K562 (cell line): ENCODE results near the gene TLCD1. TPM values are rescaled to one million over a fixed set of nuclear protein-coding genes. Genes with fewer than 3 reads are reported as not detected.

Experiments
- ATAC-seq: fragments of 200-7000 bp; cut with Tn5 transposase; 3 replicates; pipeline ENCODE4 v1.9.1; 2020; ENCODE audit warnings: moderate library complexity
- BruUV-seq: library from RNA; stranded (reverse); fragments of 400-500 nt; replicated peaks from 2 replicates; lab custom pipeline; 2021; lab: Mats Ljungman, UMichigan
- CTCF ChIA-PET: fragments of 300-600 bp; formaldehyde crosslinking; extraction: SDS; loops from one replicate; lab custom pipeline; 2021; ENCODE audit warnings: low intra/inter-chr PET ratio; lab: Yijun Ruan, JAX
- POLR2A ChIA-PET: fragments of 300-600, 350-650 bp; sonication (Branson Sonifier 250); formaldehyde crosslinking; extraction: SDS; loops from one replicate; lab custom pipeline; 2021; ENCODE audit warnings: antibody characterized with exemption, inconsistent platforms; lab: Yijun Ruan, JAX
- DNase-seq, 4 experiments: peaks; one replicate each; pipeline versions ENCODE4 v3.0.0 to v3.0.0-alpha.2; 2011 to 2018; ENCODE audit warnings: low spot score in 3 of 4, mixed read lengths in 3 of 4; ENCODE audit errors: extremely low read depth in 1 of 4
- FAIRE-seq: peaks from 2 replicates; lab custom pipeline; 2011; peaks lifted over from hg19 to GRCh38; lab: Jason Lieb, UNC
- H2AFZ ChIP-seq: 2 replicates; pipeline ENCODE4 v1.6.0; 2011; ENCODE audit warnings: low read depth, low read length, control low read depth, inconsistent platforms
- H3K27ac ChIP-seq: fragments of 200-600 bp; 3 replicates; pipeline ENCODE4 v1.8.0; 2011; ENCODE audit warnings: low read depth, mild to moderate bottlenecking, control low read depth, inconsistent platforms, low read length, moderate library complexity, mixed read lengths; ENCODE audit errors: extremely low read depth
- H3K27me3 ChIP-seq, 2 experiments: fragments of 300-600 bp in 1 of 2; 2 replicates in 1 of 2; 3 replicates in 1 of 2; pipeline versions ENCODE4 v1.6.0 to v1.8.0; 2011; ENCODE audit warnings: inconsistent platforms in 2 of 2, low read length in 2 of 2, mild to moderate bottlenecking in 1 of 2, mixed read lengths in 1 of 2, moderate library complexity in 1 of 2; ENCODE audit not compliant: control insufficient read depth in 2 of 2, insufficient read depth in 2 of 2
- H3K36me3 ChIP-seq: fragments of 300-600 bp; 3 replicates; pipeline ENCODE4 v1.8.0; 2011; ENCODE audit warnings: mild to moderate bottlenecking, low read length, inconsistent platforms; ENCODE audit not compliant: control insufficient read depth, insufficient read depth
- H3K4me1 ChIP-seq, 2 experiments: fragments of 200-600 bp in 1 of 2; replicated peaks in 1 of 2; 2 replicates in 1 of 2; 3 replicates in 1 of 2; pipeline versions ENCODE4 v1.5.1 to v1.8.0; 2011; ENCODE audit warnings: inconsistent platforms in 2 of 2, low read length in 2 of 2, mild to moderate bottlenecking in 1 of 2, mixed read lengths in 1 of 2, moderate library complexity in 1 of 2; ENCODE audit not compliant: control insufficient read depth in 2 of 2, insufficient read depth in 2 of 2
- H3K4me2 ChIP-seq: 2 replicates; pipeline ENCODE4 v1.6.1; 2011; ENCODE audit warnings: low read length, control low read depth, inconsistent platforms, mixed read lengths; ENCODE audit not compliant: insufficient read depth
- H3K4me3 ChIP-seq: fragments of 200-600 bp; sonication (generic), shearing (Covaris generic); 2 replicates; pipeline ENCODE4 v1.5.1; 2016; ENCODE audit warnings: control low read depth, inconsistent platforms
- H3K79me2 ChIP-seq: fragments of 200-600 bp; 3 replicates; pipeline ENCODE4 v1.8.0; 2011; ENCODE audit warnings: low read length, inconsistent platforms; ENCODE audit not compliant: control insufficient read depth, insufficient read depth
- H3K9ac ChIP-seq, 2 experiments: 2 replicates each; pipeline versions ENCODE4 v1.6.0 to v1.6.1; 2011; ENCODE audit warnings: low read depth in 2 of 2, low read length in 2 of 2, control low read depth in 1 of 2, inconsistent platforms in 1 of 2, mild to moderate bottlenecking in 1 of 2, mixed read lengths in 1 of 2; ENCODE audit not compliant: insufficient read depth in 1 of 2
- H3K9me1 ChIP-seq: one replicate; pipeline ENCODE4 v1.6.0; 2011; ENCODE audit warnings: inconsistent platforms, mild to moderate bottlenecking, low read length, moderate library complexity; ENCODE audit not compliant: control insufficient read depth, insufficient read depth
- H3K9me3 ChIP-seq: replicated peaks from 2 replicates; pipeline ENCODE4 v1.5.1; 2011; ENCODE audit warnings: low read depth, low read length, inconsistent platforms; ENCODE audit not compliant: control insufficient read depth, insufficient read depth
- H4K20me1 ChIP-seq: replicated peaks from 2 replicates; pipeline ENCODE4 v1.6.1; 2011; ENCODE audit warnings: low read length, inconsistent platforms, mixed read lengths; ENCODE audit not compliant: control insufficient read depth, insufficient read depth
- ATF6 ChIP-seq: sonication (generic); formaldehyde crosslinking; IDR thresholded peaks from 2 replicates; pipeline ENCODE4 v1.4.0; 2020; ENCODE audit warnings: mild to moderate bottlenecking, missing genetic modification reagents
- CAMTA2 ChIP-seq: fragments of 250-450 bp; sonication (Bioruptor Pico); conservative IDR thresholded peaks from 2 replicates; pipeline ENCODE4 v1.5.1; 2022
- DEAF1 ChIP-seq: fragments of 450-650 bp; formaldehyde crosslinking; IDR thresholded peaks from 2 replicates; pipeline ENCODE4 v1.4.0; 2020; ENCODE audit warnings: mild to moderate bottlenecking, moderate library complexity
- E2F8 ChIP-seq: fragments of 450-650 bp; IDR thresholded peaks from 2 replicates; pipeline ENCODE4 v1.7.1; 2018; ENCODE audit warnings: mild to moderate bottlenecking, low read depth; ENCODE audit not compliant: partially characterized antibody
- FOS ChIP-seq: IDR thresholded peaks from 3 replicates; pipeline ENCODE4 v1.6.1; 2011; ENCODE audit not compliant: insufficient read length; ENCODE audit errors: extremely low read depth
- KLF10 ChIP-seq: fragments of 250-450 bp; sonication (Bioruptor Pico); IDR thresholded peaks from 2 replicates; pipeline ENCODE4 v1.6.1; 2021; ENCODE audit warnings: matching md5 sums
- MXD1 ChIP-seq: fragments of 250-450 bp; sonication (Bioruptor Pico); IDR thresholded peaks from 2 replicates; pipeline ENCODE4 v1.8.0; 2021; ENCODE audit warnings: borderline replicate concordance, mild to moderate bottlenecking, moderate library complexity; ENCODE audit not compliant: poor library complexity, severe bottlenecking
- NR1H2 ChIP-seq: sonication (generic); formaldehyde crosslinking; IDR thresholded peaks from 2 replicates; pipeline ENCODE4 v1.4.0; 2020; ENCODE audit warnings: mild to moderate bottlenecking, missing genetic modification reagents
- PBX2 ChIP-seq, 2 experiments: IDR thresholded peaks in 1 of 2; conservative IDR thresholded peaks in 1 of 2; 2 replicates each; pipeline ENCODE4 v1.6.1; 2016; ENCODE audit warnings: low read depth in 2 of 2, mild to moderate bottlenecking in 1 of 2, missing compliant biosample characterization in 1 of 2, missing genetic modification characterization in 1 of 2, moderate library complexity in 1 of 2
- ZEB2 ChIP-seq: fragments of 450-650 bp; IDR thresholded peaks from 2 replicates; pipeline ENCODE4 v1.6.1; 2016
- WGBS: fragments of 100-300 bp; shearing (Covaris generic); methylation state at CpG from one replicate; pipeline ENCODE4 v1.1.6; 2016; ENCODE audit warnings: low coverage, mixed read lengths; ENCODE audit not compliant: insufficient coverage; ENCODE audit errors: missing lambda C conversion rate; 5-methylcytosine and 5-hydroxymethylcytosine counted together
- in situ Hi-C: fragments of 300-500 bp; cut with MboI; formaldehyde crosslinking; loops from 4 replicates; pipeline ENCODE4 v1.15.0; 2018; ENCODE audit warnings: inconsistent platforms, mixed read lengths
- intact Hi-C: fragments of 100-400 bp; cut with micrococcal nuclease; formaldehyde crosslinking; loops from 2 replicates; pipeline ENCODE4 v1.14.2; 2022
- polyA plus RNA-seq, 8 experiments: library from polyadenylated mRNA; depleted of rRNA in 4 of 8; stranded (reverse) in 5 of 8; unstranded in 3 of 8; fragments of >200 nt; fragmentation: Nextera tagmentation in 2 of 8; fragmentation: Illumina TruSeq in 1 of 8; extraction: Ambion mirVana in 2 of 8; extraction: Trizol in 1 of 8; gene quantifications; 2 replicates each; pipeline versions ENCODE4 v1.2.1 to v1.2.3, GENCODE V29; 2011 to 2014; ENCODE audit warnings: inconsistent platforms in 1 of 8, missing spikeins in 1 of 8
- total RNA-seq, 7 experiments: library from RNA; depleted of rRNA in 6 of 7; stranded (reverse); fragments of >200 nt in 6 of 7; fragmentation: Illumina TruSeq in 2 of 7; extraction: Trizol in 2 of 7; gene quantifications; 2 replicates each; pipeline versions ENCODE4 v1.2.1 to v1.2.3, GENCODE V29; 2011 to 2021; ENCODE audit warnings: low replicate concordance in 1 of 7

Gene TLCD1
- total and polyA plus RNA-seq, 9 of the 15 experiments (the other 6 are each of a cell fraction or from before 2014, with no cell fraction given): 6.8 to 37.7 (median 21.7) TPM

GRCh38 chr17:28675980-28676379 is 50.1 kb downstream of the TLCD1 start (continued):
- TF ChIP-seq ATF6 (CRISPR knock-in tag) (no peak), NR1H2 (CRISPR knock-in tag) (no peak)
- TF ChIP-seq, all 486 proteins: peak for 4

- ChIA-PET POLR2A (interaction anchor here (1.1 to 2.1 kb wide), 7 partner anchors 12 to 74 kb away, joined by 3 to 19 read pairs (median 4); partner anchors contain the start of genes BLTP2, RPL23A, SDF2 and SUPT6H), CTCF (interaction anchor here (2.5 kb wide), 1 partner anchor 28 kb away, joined by 15 read pairs; no protein-coding TSS in a partner anchor)
- Histone ChIP-seq H3K36me3 (peaks cover 96% of the 10 kb centered on the region), H3K4me1 (no peaks in the 10 kb centered on the region), H3K27ac (no peak overlapping the region), H3K4me3 (no peak overlapping the region), H4K20me1 (no peaks in the 10 kb centered on the region), H3K4me2 (no peak overlapping the region), H3K9me1 (no peaks in the 10 kb centered on the region), H2AFZ (no peak overlapping the region), H3K9ac (no peak overlapping the region), H3K79me2 (no peaks in the 10 kb centered on the region), H3K9me3 (no peaks in the 10 kb centered on the region), H3K27me3 (no peaks in the 10 kb centered on the region)
- in situ Hi-C loops: no loop called here
- WGBS: 97% methylated on average over 3 of the region's 3 CpGs
- FAIRE-seq (no peak), ATAC-seq (no peak), DNase-seq (no peak)
- intact Hi-C loops: loop anchor here (5.0 kb wide), 1 partner anchor 33 kb away; no protein-coding TSS in a partner anchor
- no TSS peak for BruUV-seq
- TF ChIP-seq MXD1 (CRISPR knock-in tag): no peak
- TF ChIP-seq ZEB2: no peak
- TF ChIP-seq CAMTA2: no peak
- no peak for TF ChIP-seq E2F8
- TF ChIP-seq DEAF1: no peak
- no peak for TF ChIP-seq FOS
- no peak for TF ChIP-seq KLF10
- no peak for TF ChIP-seq PBX2 (CRISPR knock-in tag; IDR thresholded peaks at IDR 0.05; ENCODE audit: low read depth)
- TF ChIP-seq PBX2 (tag; conservative IDR thresholded peaks at IDR 0.05; ENCODE audit: low read depth): no peak
Observed at GRCh38 chr17:28675490-28675889, 50.5 kb downstream of the TLCD1 start.
